ENCODE results near the gene CCL7.

Gene CCL7

GRCh38 chr17:34246446-34246845, 23.6 kb upstream of the CCL7 start:
- no peaks in the 10 kb centered on the region for H3K27me3 ChIP-seq (ENCODE audit: control insufficient read depth in 1 of 2, insufficient read depth in 2 of 2, low read length in 2 of 2)
- no peaks in the 10 kb centered on the region for H3K36me3 ChIP-seq (ENCODE audit: control insufficient read depth in 1 of 2, insufficient read depth in 2 of 2, low read length in 2 of 2)
- no peaks in the 10 kb centered on the region for H3K9me3 ChIP-seq (ENCODE audit: control insufficient read depth in 1 of 2, low read length in 2 of 2)
- no peak overlapping the region for H3K9ac ChIP-seq (ENCODE audit: low read depth in 1 of 2, low read length in 2 of 2)
- H3K27ac ChIP-seq (ENCODE audit: low read depth, low read length): no peak overlapping the region
- peaks cover 30 to 48% of the 10 kb centered on the region in 2 donors for H3K4me1 ChIP-seq (ENCODE audit: control insufficient read depth in 1 of 2, insufficient read depth in 2 of 2, low read length in 2 of 2)
- no peak overlapping the region for H3K4me3 ChIP-seq (ENCODE audit: low read depth in 1 of 2, low read length in 2 of 2)

GRCh38 chr17:34246881-34247280, 23.1 kb upstream of the CCL7 start:
- Histone ChIP-seq H3K36me3 (ENCODE audit: control insufficient read depth in 1 of 2, insufficient read depth in 2 of 2, low read length in 2 of 2) (no peaks in the 10 kb centered on the region), H3K9me3 (ENCODE audit: control insufficient read depth in 1 of 2, low read length in 2 of 2) (no peaks in the 10 kb centered on the region), H3K4me1 (ENCODE audit: control insufficient read depth in 1 of 2, insufficient read depth in 2 of 2, low read length in 2 of 2) (peaks cover 35 to 50% of the 10 kb centered on the region in 2 donors), H3K9ac (ENCODE audit: low read depth in 1 of 2, low read length in 2 of 2) (no peak overlapping the region), H3K27me3 (ENCODE audit: control insufficient read depth in 1 of 2, insufficient read depth in 2 of 2, low read length in 2 of 2) (no peaks in the 10 kb centered on the region), H3K27ac (ENCODE audit: low read depth, low read length) (no peak overlapping the region), H3K4me3 (ENCODE audit: low read depth in 1 of 2, low read length in 2 of 2) (no peak overlapping the region)

GRCh38 chr17:34248511-34249024, 21.5 kb upstream of the CCL7 start:
- Histone ChIP-seq H3K4me3 (ENCODE audit: low read depth in 1 of 2, low read length in 2 of 2) (peak overlapping the region in 1 of 2 donors; percentile 16), H3K27ac (ENCODE audit: low read depth, low read length) (no peak overlapping the region), H3K9me3 (ENCODE audit: control insufficient read depth in 1 of 2, low read length in 2 of 2) (no peaks in the 10 kb centered on the region), H3K27me3 (ENCODE audit: control insufficient read depth in 1 of 2, insufficient read depth in 2 of 2, low read length in 2 of 2) (no peaks in the 10 kb centered on the region), H3K36me3 (ENCODE audit: control insufficient read depth in 1 of 2, insufficient read depth in 2 of 2, low read length in 2 of 2) (no peaks in the 10 kb centered on the region), H3K4me1 (ENCODE audit: control insufficient read depth in 1 of 2, insufficient read depth in 2 of 2, low read length in 2 of 2) (peaks cover 50 to 56% of the 10 kb centered on the region in 2 donors), H3K9ac (ENCODE audit: low read depth in 1 of 2, low read length in 2 of 2) (no peak overlapping the region)

DNA sequence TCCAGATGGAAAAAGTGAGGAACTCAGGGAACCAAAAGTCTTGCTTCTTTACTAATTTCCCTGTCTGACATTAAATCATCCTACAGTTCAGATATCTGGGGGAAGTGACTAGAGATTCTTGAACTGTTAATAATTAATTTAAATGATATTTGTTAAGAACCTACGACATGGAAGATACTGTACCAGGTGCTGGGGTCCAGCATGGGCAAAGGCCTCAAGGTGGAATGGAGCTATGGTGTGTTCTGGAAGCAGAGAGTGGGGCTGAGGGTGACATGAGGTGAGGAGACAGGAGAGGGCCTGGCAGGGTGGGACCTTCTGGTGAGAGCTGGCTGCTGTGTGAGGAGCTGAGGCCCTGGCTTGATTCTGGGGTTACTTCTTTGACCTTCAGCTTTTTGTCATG, 21.0 kb upstream of the CCL7 start:
- Histone ChIP-seq H3K4me3 (ENCODE audit: low read depth in 1 of 2, low read length in 2 of 2) (peak overlapping the region in 1 of 2 donors; percentile 16), H3K9ac (ENCODE audit: low read depth in 1 of 2, low read length in 2 of 2) (no peak overlapping the region), H3K9me3 (ENCODE audit: control insufficient read depth in 1 of 2, low read length in 2 of 2) (no peaks in the 10 kb centered on the region), H3K4me1 (ENCODE audit: control insufficient read depth in 1 of 2, insufficient read depth in 2 of 2, low read length in 2 of 2) (peaks cover 51 to 61% of the 10 kb centered on the region in 2 donors), H3K27me3 (ENCODE audit: control insufficient read depth in 1 of 2, insufficient read depth in 2 of 2, low read length in 2 of 2) (no peaks in the 10 kb centered on the region), H3K27ac (ENCODE audit: low read depth, low read length) (no peak overlapping the region), H3K36me3 (ENCODE audit: control insufficient read depth in 1 of 2, insufficient read depth in 2 of 2, low read length in 2 of 2) (no peaks in the 10 kb centered on the region)

- Histone ChIP-seq H3K4me1 (ENCODE audit: control insufficient read depth in 1 of 2, insufficient read depth in 2 of 2, low read length in 2 of 2) (peaks cover 51 to 61% of the 10 kb centered on the region in 2 donors), H3K9ac (ENCODE audit: low read depth in 1 of 2, low read length in 2 of 2) (no peak overlapping the region), H3K36me3 (ENCODE audit: control insufficient read depth in 1 of 2, insufficient read depth in 2 of 2, low read length in 2 of 2) (no peaks in the 10 kb centered on the region), H3K27ac (ENCODE audit: low read depth, low read length) (no peak overlapping the region), H3K4me3 (ENCODE audit: low read depth in 1 of 2, low read length in 2 of 2) (no peak overlapping the region), H3K27me3 (ENCODE audit: control insufficient read depth in 1 of 2, insufficient read depth in 2 of 2, low read length in 2 of 2) (no peaks in the 10 kb centered on the region), H3K9me3 (ENCODE audit: control insufficient read depth in 1 of 2, low read length in 2 of 2) (no peaks in the 10 kb centered on the region)
Measured at GRCh38 chr17:34249478-34249877, 20.5 kb upstream of the CCL7 start.

- Histone ChIP-seq H3K4me1 (ENCODE audit: control insufficient read depth in 1 of 2, insufficient read depth in 2 of 2, low read length in 2 of 2) (peaks cover 47 to 68% of the 10 kb centered on the region in 2 donors), H3K9ac (ENCODE audit: low read depth in 1 of 2, low read length in 2 of 2) (no peak overlapping the region), H3K27ac (ENCODE audit: low read depth, low read length) (no peak overlapping the region), H3K9me3 (ENCODE audit: control insufficient read depth in 1 of 2, low read length in 2 of 2) (no peaks in the 10 kb centered on the region), H3K27me3 (ENCODE audit: control insufficient read depth in 1 of 2, insufficient read depth in 2 of 2, low read length in 2 of 2) (no peaks in the 10 kb centered on the region), H3K36me3 (ENCODE audit: control insufficient read depth in 1 of 2, insufficient read depth in 2 of 2, low read length in 2 of 2) (no peaks in the 10 kb centered on the region), H3K4me3 (ENCODE audit: low read depth in 1 of 2, low read length in 2 of 2) (no peak overlapping the region)
Measured at GRCh38 chr17:34251186-34251585, 18.8 kb upstream of the CCL7 start.

- Histone ChIP-seq H3K27ac (ENCODE audit: low read depth, low read length) (peak overlapping the region; percentile 15), H3K4me3 (ENCODE audit: low read depth in 1 of 2, low read length in 2 of 2) (no peak overlapping the region), H3K9me3 (ENCODE audit: control insufficient read depth in 1 of 2, low read length in 2 of 2) (no peaks in the 10 kb centered on the region), H3K27me3 (ENCODE audit: control insufficient read depth in 1 of 2, insufficient read depth in 2 of 2, low read length in 2 of 2) (no peaks in the 10 kb centered on the region), H3K9ac (ENCODE audit: low read depth in 1 of 2, low read length in 2 of 2) (no peak overlapping the region), H3K36me3 (ENCODE audit: control insufficient read depth in 1 of 2, insufficient read depth in 2 of 2, low read length in 2 of 2) (no peaks in the 10 kb centered on the region), H3K4me1 (ENCODE audit: control insufficient read depth in 1 of 2, insufficient read depth in 2 of 2, low read length in 2 of 2) (peaks cover 47 to 67% of the 10 kb centered on the region in 2 donors)
Measured at GRCh38 chr17:34252095-34252443, 18.0 kb upstream of the CCL7 start.

DNA sequence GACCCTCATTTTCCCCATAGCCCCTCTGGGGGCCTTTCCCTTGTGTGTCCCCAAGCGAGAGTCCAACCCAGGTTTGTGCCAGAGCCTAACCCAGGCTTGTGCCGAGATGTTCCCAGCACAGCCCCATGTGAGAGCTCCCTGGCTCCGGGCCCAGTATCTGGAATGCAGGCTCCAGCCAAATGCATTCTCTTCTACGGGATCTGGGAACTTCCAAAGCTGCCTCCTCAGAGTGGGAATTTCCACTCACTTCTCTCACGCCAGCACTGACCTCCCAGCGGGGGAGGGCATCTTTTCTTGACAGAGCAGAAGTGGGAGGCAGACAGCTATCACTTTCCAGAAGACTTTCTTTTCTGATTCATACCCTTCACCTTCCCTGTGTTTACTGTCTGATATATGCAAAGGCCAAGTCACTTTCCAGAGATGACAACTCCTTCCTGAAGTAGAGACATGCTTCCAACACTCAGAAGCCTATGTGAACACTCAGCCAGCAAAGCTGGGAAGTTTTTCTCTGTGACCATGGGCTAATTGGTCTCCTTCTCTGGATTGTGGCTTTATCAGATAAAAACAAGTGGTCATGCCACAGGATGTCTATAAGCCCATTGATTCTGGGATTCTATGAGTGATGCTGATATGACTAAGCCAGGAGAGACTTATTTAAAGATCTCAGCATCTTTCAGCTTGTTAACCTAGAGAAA, 17.4 kb upstream of the CCL7 start:
- H3K4me3 ChIP-seq (ENCODE audit: low read depth in 1 of 2, low read length in 2 of 2): no peak overlapping the region
- peaks cover 47 to 66% of the 10 kb centered on the region in 2 donors for H3K4me1 ChIP-seq (ENCODE audit: control insufficient read depth in 1 of 2, insufficient read depth in 2 of 2, low read length in 2 of 2)
- no peaks in the 10 kb centered on the region for H3K36me3 ChIP-seq (ENCODE audit: control insufficient read depth in 1 of 2, insufficient read depth in 2 of 2, low read length in 2 of 2)
- no peaks in the 10 kb centered on the region for H3K9me3 ChIP-seq (ENCODE audit: control insufficient read depth in 1 of 2, low read length in 2 of 2)
- no peaks in the 10 kb centered on the region for H3K27me3 ChIP-seq (ENCODE audit: control insufficient read depth in 1 of 2, insufficient read depth in 2 of 2, low read length in 2 of 2)
- H3K27ac ChIP-seq (ENCODE audit: low read depth, low read length): peak overlapping the region; percentile 53
- H3K9ac ChIP-seq (ENCODE audit: low read depth in 1 of 2, low read length in 2 of 2): no peak overlapping the region

DNA sequence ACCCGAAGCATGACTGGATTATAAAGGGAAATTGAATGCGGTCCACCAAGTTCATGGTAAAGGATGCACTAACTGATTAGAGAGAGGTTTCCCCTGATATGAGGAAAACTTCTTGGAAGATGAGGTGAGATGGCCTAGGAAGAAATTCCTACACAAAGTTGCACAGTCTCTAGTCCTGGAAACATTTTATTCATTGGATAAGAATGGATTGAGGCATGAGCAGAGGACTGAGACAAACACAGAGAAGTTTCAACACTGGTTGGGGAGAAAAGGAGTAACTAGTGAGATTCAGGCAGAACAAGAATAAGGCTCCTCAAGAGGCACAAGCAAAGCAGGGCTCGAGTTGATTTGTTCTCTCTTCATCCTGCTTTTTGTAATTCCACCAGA, 16.9 kb upstream of the CCL7 start:
- H3K4me3 ChIP-seq (ENCODE audit: low read depth in 1 of 2, low read length in 2 of 2): no peak overlapping the region
- peak overlapping the region; percentile 53 for H3K27ac ChIP-seq (ENCODE audit: low read depth, low read length)
- H3K9me3 ChIP-seq (ENCODE audit: control insufficient read depth in 1 of 2, low read length in 2 of 2): no peaks in the 10 kb centered on the region
- H3K36me3 ChIP-seq (ENCODE audit: control insufficient read depth in 1 of 2, insufficient read depth in 2 of 2, low read length in 2 of 2): no peaks in the 10 kb centered on the region
- H3K27me3 ChIP-seq (ENCODE audit: control insufficient read depth in 1 of 2, insufficient read depth in 2 of 2, low read length in 2 of 2): no peaks in the 10 kb centered on the region
- H3K4me1 ChIP-seq (ENCODE audit: control insufficient read depth in 1 of 2, insufficient read depth in 2 of 2, low read length in 2 of 2): peaks cover 44 to 60% of the 10 kb centered on the region in 2 donors
- H3K9ac ChIP-seq (ENCODE audit: low read depth in 1 of 2, low read length in 2 of 2): no peak overlapping the region

GRCh38 chr17:34254146-34254545, 15.9 kb upstream of the CCL7 start:
- H3K27me3 ChIP-seq (ENCODE audit: control insufficient read depth in 1 of 2, insufficient read depth in 2 of 2, low read length in 2 of 2): no peaks in the 10 kb centered on the region
- H3K9ac ChIP-seq (ENCODE audit: low read depth in 1 of 2, low read length in 2 of 2): no peak overlapping the region
- no peaks in the 10 kb centered on the region for H3K9me3 ChIP-seq (ENCODE audit: control insufficient read depth in 1 of 2, low read length in 2 of 2)
- H3K36me3 ChIP-seq (ENCODE audit: control insufficient read depth in 1 of 2, insufficient read depth in 2 of 2, low read length in 2 of 2): no peaks in the 10 kb centered on the region
- H3K4me1 ChIP-seq (ENCODE audit: control insufficient read depth in 1 of 2, insufficient read depth in 2 of 2, low read length in 2 of 2): peaks cover 33 to 50% of the 10 kb centered on the region in 2 donors
- H3K4me3 ChIP-seq (ENCODE audit: low read depth in 1 of 2, low read length in 2 of 2): no peak overlapping the region
- no peak overlapping the region for H3K27ac ChIP-seq (ENCODE audit: low read depth, low read length)
